Muscle layer of colon (tissue), 2 donors: ENCODE data around the gene SEPHS1.

ENCODE experiments used
- H3K27ac ChIP-seq: one replicate; pipeline ENCODE4 v1.7.0; 2013; ENCODE audit warnings: low read depth, mild to moderate bottlenecking, low read length, moderate library complexity
- H3K27me3 ChIP-seq, 2 donors: one replicate each; pipeline ENCODE4 v1.7.0; 2013; ENCODE audit warnings: low read length in 2 of 2, mild to moderate bottlenecking in 2 of 2; ENCODE audit not compliant: insufficient read depth in 2 of 2, control insufficient read depth in 1 of 2
- H3K36me3 ChIP-seq: one replicate; pipeline ENCODE4 v1.7.0; 2013; ENCODE audit warnings: mild to moderate bottlenecking, low read length; ENCODE audit not compliant: insufficient read depth
- H3K4me1 ChIP-seq: one replicate; pipeline ENCODE4 v1.7.0; 2013; ENCODE audit warnings: mild to moderate bottlenecking, low read length; ENCODE audit not compliant: insufficient read depth
- H3K4me3 ChIP-seq, 2 donors: one replicate each; pipeline ENCODE4 v1.7.0; 2013; ENCODE audit warnings: low read length in 2 of 2, low read depth in 1 of 2, mild to moderate bottlenecking in 1 of 2, moderate library complexity in 1 of 2
- H3K9ac ChIP-seq: one replicate; pipeline ENCODE4 v1.7.0; 2013; ENCODE audit warnings: low read length
- H3K9me3 ChIP-seq: one replicate; pipeline ENCODE4 v1.7.0; 2013; ENCODE audit warnings: mild to moderate bottlenecking, low read length
- donor health status: abdominal sarcoma.
- donor health status: Adenocarcinoma of cecum.

SEPHS1 gene, protein sequence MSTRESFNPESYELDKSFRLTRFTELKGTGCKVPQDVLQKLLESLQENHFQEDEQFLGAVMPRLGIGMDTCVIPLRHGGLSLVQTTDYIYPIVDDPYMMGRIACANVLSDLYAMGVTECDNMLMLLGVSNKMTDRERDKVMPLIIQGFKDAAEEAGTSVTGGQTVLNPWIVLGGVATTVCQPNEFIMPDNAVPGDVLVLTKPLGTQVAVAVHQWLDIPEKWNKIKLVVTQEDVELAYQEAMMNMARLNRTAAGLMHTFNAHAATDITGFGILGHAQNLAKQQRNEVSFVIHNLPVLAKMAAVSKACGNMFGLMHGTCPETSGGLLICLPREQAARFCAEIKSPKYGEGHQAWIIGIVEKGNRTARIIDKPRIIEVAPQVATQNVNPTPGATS

DNA sequence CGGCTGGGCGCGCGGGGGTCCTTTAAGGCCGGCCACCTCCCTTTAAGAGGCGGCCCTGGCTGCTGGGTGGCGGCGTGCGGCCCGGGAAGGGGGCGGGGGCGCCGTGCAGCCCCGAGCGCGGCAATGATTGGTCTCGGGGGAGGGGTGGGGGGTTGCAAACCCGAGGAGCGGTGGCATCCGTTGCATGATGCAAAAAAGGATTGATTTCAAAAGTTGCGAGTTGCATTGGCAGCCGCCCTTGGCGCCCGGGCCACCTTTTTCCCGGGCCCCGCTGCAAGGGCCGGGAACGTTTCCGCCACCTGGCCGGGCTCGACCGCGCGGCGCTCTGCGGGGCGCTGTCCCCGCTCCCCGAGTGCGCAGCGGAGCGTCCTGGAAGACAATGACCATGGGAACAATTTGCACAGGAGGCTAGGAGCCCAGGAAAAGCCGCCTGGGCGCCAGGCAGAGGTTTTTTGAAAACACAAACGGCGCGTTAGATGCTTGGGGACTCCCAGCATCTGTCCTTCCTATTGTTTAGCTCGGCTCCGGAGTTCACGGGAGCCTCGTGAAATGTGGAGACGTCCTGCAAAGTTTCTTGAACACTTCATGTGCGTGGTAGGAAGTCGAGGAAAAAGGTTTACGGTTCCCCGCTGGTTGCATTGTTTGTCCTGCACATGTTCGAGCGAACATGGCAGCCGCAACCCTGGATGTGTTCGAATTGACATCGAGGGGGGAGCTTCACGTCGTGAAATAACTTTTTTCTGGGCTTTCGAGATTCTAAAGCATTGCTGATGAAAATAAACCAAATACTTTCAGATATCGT lies at the start of gene SEPHS1:
Gene SEPHS1, minus strand, starts transcription at position 78 of the 802 bp plus-strand sequence. CDS start 3,343 bp downstream, outside the sequence.
- Histone ChIP-seq H3K9me3 (no peaks in the 10 kb centered on the region), H3K4me1 (peaks cover 20% of the 10 kb centered on the region), H3K27me3 (peaks cover 11 to 15% of the 10 kb centered on the region in 2 donors), H3K36me3 (no peaks in the 10 kb centered on the region), H3K4me3 (peak within 1 kb of the TSS; percentile 71 to 90), H3K27ac (peak within 1 kb of the TSS; percentile 96), H3K9ac (peak within 1 kb of the TSS; percentile 82)

- H3K9me3 ChIP-seq = no peaks in the 10 kb centered on the region
- H3K36me3 ChIP-seq = no peaks in the 10 kb centered on the region
- H3K4me3 ChIP-seq = no peak overlapping the region
- no peak overlapping the region for H3K27ac ChIP-seq
- no peaks in the 10 kb centered on the region for H3K4me1 ChIP-seq
- no peaks in the 10 kb centered on the region for H3K27me3 ChIP-seq
- no peak overlapping the region for H3K9ac ChIP-seq
Measured at GRCh38 chr10:13397052-13397451, 49.0 kb upstream of the SEPHS1 start.

DNA sequence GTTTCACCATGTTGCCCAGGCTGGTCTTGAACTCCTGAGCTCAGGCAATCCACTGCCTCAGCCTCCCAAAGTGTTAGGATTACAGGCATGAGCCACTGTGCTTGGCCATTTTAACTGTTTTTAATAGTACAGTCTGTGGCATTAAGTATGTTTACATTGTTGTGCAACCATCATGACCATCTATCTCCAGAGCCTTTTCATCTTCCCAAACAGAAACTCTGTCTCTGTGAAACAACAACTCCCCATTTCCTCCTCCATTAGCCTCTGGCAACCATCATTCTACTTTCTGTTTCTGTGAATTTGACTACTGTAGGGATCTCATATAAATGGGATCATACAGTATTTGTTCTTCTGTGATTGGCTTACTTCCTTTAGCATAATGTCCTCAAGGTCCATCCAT lies 48.3 kb upstream of the SEPHS1 start:
- Histone ChIP-seq H3K36me3 (no peaks in the 10 kb centered on the region), H3K4me1 (no peaks in the 10 kb centered on the region), H3K27me3 (no peaks in the 10 kb centered on the region), H3K27ac (no peak overlapping the region), H3K9ac (no peak overlapping the region), H3K9me3 (no peaks in the 10 kb centered on the region), H3K4me3 (no peak overlapping the region)

DNA sequence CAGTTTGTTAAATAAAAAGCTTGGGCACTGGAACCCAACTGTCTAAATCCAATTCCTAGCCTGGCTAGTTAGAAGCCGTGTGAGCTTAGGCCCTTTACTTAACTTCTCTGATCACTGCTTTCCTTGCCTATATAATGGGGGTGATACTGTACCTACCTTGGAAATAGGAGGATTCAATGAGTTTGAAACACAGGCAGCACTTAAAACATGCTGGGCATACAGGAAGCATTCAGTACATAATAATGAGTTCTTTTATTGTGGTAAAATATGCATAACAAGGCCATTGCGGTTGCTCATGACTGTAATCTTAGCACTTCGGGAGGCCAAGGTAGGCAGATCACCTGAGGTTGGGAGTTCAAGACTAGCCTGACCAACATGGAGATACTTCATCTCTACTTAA lies 47.4 kb upstream of the SEPHS1 start:
- H3K9ac ChIP-seq = no peak overlapping the region
- H3K27me3 ChIP-seq = no peaks in the 10 kb centered on the region
- no peaks in the 10 kb centered on the region for H3K9me3 ChIP-seq
- H3K36me3 ChIP-seq = no peaks in the 10 kb centered on the region
- no peak overlapping the region for H3K4me3 ChIP-seq
- H3K4me1 ChIP-seq = no peaks in the 10 kb centered on the region
- H3K27ac ChIP-seq = no peak overlapping the region

- H3K36me3 ChIP-seq = no peaks in the 10 kb centered on the region
- H3K9me3 ChIP-seq = no peaks in the 10 kb centered on the region
- H3K4me1 ChIP-seq = no peaks in the 10 kb centered on the region
- no peak overlapping the region for H3K27ac ChIP-seq
- no peaks in the 10 kb centered on the region for H3K27me3 ChIP-seq
- no peak overlapping the region for H3K9ac ChIP-seq
- H3K4me3 ChIP-seq = no peak overlapping the region
Measured at GRCh38 chr10:13393640-13394039, 45.5 kb upstream of the SEPHS1 start.

- no peaks in the 10 kb centered on the region for H3K9me3 ChIP-seq
- H3K4me3 ChIP-seq = no peak overlapping the region
- no peaks in the 10 kb centered on the region for H3K4me1 ChIP-seq
- H3K36me3 ChIP-seq = no peaks in the 10 kb centered on the region
- H3K9ac ChIP-seq = no peak overlapping the region
- H3K27me3 ChIP-seq = no peaks in the 10 kb centered on the region
- no peak overlapping the region for H3K27ac ChIP-seq
Measured at GRCh38 chr10:13392701-13393100, 44.6 kb upstream of the SEPHS1 start.

DNA sequence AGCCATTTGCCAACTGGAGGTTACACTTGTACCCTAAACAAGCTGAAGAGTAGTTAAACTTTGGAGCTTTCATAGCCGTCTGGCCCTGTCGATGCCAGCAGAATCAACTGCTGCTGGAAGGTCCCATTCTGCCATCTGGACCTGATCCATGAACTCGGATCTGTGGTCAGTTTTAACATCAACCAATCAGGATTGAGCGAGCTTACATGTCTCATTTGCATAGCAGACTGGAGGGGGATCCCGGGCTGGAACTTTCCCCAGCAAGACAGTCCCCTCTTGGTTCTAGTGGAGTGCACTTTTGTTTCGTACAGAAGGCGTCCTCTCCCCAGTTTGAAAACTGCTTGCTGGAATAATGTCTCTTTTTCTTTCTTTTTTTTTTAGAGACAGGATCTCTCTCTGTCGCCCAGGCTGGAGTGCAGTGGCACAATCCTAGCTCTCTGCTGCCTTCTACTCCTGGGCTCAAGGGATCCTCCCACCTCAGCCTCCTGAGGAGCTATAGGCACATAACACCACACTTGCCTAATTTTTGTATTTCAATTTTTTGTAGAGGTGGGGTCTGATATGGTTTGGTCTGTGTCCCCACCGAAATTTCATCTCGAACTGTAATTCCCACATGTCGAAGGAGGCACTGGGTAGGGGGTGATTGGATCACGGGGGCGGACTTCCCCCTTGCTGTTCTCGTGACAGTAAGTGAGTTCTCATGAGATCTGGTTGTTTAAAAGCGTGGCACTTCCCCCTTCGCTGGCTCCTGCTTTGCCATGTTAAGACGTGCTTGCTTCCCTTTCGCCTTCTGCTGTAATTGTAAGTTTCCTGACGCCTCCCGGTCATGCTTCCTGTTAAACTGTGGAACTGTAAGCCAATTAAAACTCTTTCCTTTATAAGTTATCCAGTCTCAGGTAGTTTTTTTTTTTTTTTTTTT lies 42.8 kb upstream of the SEPHS1 start:
- Histone ChIP-seq H3K4me3 (no peak overlapping the region), H3K36me3 (no peaks in the 10 kb centered on the region), H3K27me3 (no peaks in the 10 kb centered on the region), H3K9ac (no peak overlapping the region), H3K27ac (no peak overlapping the region), H3K4me1 (no peaks in the 10 kb centered on the region), H3K9me3 (no peaks in the 10 kb centered on the region)

- no peak overlapping the region for H3K9ac ChIP-seq
- H3K27me3 ChIP-seq = peaks cover 0 to 7% of the 10 kb centered on the region in 2 donors
- H3K27ac ChIP-seq = no peak overlapping the region
- H3K4me1 ChIP-seq = no peaks in the 10 kb centered on the region
- no peaks in the 10 kb centered on the region for H3K9me3 ChIP-seq
- H3K4me3 ChIP-seq = no peak overlapping the region
- H3K36me3 ChIP-seq = no peaks in the 10 kb centered on the region
Measured at GRCh38 chr10:13388478-13389230, 40.6 kb upstream of the SEPHS1 start.

- Histone ChIP-seq H3K4me3 (no peak overlapping the region), H3K36me3 (no peaks in the 10 kb centered on the region), H3K27me3 (peaks cover 5 to 17% of the 10 kb centered on the region in 2 donors), H3K9me3 (no peaks in the 10 kb centered on the region), H3K9ac (no peak overlapping the region), H3K4me1 (peaks cover 6% of the 10 kb centered on the region), H3K27ac (no peak overlapping the region)
Measured at GRCh38 chr10:13386021-13386420, 37.9 kb upstream of the SEPHS1 start.

DNA sequence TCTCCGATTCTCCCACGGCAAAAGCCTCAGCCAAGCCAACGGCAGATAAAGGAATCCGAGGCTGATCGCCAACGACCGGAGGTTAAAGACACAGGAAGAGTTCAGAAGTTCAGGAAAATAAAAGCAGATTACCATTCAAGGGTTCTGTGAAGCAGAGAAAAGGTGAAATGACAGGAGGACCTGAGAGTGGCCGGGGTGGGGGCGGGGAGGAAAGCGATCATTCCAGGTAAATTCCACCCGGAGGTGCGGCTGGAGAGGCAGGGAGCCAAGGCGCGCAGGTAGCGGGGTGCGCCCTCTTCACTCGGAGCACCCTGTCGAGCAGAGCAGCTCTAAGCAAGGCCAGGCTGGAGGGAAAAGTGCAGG lies 35.3 kb upstream of the SEPHS1 start:
- H3K27me3 ChIP-seq = peaks cover 5 to 17% of the 10 kb centered on the region in 2 donors
- no peak overlapping the region for H3K9ac ChIP-seq
- no peak overlapping the region for H3K27ac ChIP-seq

More for the DNA sequence above, 35.3 kb upstream of the SEPHS1 start:
- Histone ChIP-seq H3K4me3 (peak overlapping the region in 1 of 2 donors; percentile 19), H3K36me3 (no peaks in the 10 kb centered on the region), H3K4me1 (peaks cover 6% of the 10 kb centered on the region), H3K9me3 (no peaks in the 10 kb centered on the region)
